ENCODE data around the gene PCK1. TPM values are rescaled to one million over a fixed set of nuclear protein-coding genes. Genes with fewer than 3 reads are reported as not detected.

PCK1 gene
- total and polyA plus RNA-seq, 2 of the 13 experiments (the other 11 are each of a cell fraction or from before 2014, with no cell fraction given): 6.5 to 12.6 TPM

DNA sequence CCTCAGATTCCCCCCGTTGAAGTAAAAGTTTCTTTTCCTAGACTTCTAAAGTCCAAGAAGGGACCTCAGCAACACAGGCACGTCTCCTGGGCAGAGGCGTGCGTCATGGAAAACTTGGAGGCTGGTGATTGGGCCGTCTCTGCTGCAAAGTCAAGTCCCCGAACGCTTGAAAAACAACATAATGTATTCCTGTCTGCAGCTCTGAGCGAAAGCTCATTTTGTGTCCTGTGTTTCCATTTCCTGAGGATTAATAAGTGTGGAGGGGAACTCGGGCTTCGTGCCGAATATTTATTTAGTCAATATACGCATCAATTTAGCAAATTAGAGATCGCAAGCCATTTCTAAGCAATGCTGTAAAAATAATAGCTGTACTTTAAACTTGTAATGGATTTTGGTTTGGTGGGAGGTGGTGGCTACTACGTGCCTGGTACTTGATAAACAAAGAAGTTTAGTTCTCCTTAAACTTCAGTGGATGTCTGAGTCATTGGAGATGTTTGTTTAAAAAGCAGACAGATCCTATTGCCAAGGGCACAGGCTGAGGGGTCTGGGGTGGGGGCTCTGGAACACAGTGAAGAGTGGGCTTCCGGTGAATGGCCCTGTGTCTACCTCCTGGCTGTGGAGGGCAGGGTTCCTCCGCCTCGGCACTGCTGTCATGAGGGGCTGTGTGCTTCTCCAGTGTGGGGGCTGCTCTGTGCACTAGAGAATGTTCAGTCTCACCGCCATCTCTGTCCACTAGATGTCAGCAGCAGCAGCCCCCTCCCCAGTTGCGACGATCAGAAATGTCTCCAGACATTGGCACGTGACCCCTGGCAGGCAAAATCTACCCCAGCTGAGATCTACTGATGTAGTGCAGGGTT is 21.8 kb downstream of the PCK1 start (continued):
- TF ChIP-seq, protein P1, sequence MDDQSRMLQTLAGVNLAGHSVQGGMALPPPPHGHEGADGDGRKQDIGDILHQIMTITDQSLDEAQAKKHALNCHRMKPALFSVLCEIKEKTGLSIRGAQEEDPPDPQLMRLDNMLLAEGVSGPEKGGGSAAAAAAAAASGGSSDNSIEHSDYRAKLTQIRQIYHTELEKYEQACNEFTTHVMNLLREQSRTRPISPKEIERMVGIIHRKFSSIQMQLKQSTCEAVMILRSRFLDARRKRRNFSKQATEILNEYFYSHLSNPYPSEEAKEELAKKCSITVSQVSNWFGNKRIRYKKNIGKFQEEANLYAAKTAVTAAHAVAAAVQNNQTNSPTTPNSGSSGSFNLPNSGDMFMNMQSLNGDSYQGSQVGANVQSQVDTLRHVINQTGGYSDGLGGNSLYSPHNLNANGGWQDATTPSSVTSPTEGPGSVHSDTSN (CRISPR knock-in tag; IDR thresholded peaks at IDR 0.05; ENCODE audit: borderline replicate concordance): no peak
- TF ChIP-seq ZEB1 (IDR thresholded peaks at IDR 0.05; ENCODE audit: insufficient replicate concordance, low read depth): peak; percentile 45
- TF ChIP-seq LCORL (IDR thresholded peaks at IDR 0.05): no peak
- peak; percentile 29; the same call in 1 of the 2 replicates for TF ChIP-seq LCORL (CRISPR knock-in tag; IDR thresholded peaks at IDR 0.05)
- TF ChIP-seq SRF (IDR thresholded peaks at IDR 0.05; ENCODE audit: low read depth, low read length): no peak
- TF ChIP-seq ZBTB20 (CRISPR knock-in tag; IDR thresholded peaks at IDR 0.05; ENCODE audit: borderline replicate concordance, low read depth): peak; percentile 50; the same call in 1 of the 2 replicates
- TF ChIP-seq ZSCAN25 (CRISPR knock-in tag; IDR thresholded peaks at IDR 0.05): peak; percentile 66; the same call in 1 of the 2 replicates
- no peak for TF ChIP-seq SETDB1 (CRISPR knock-in tag; IDR thresholded peaks at IDR 0.05; ENCODE audit: borderline replicate concordance)
- TF ChIP-seq SMAD3 (CRISPR knock-in tag; IDR thresholded peaks at IDR 0.05): no peak
- no peak for TF ChIP-seq JARID2 (CRISPR knock-in tag; IDR thresholded peaks at IDR 0.05; ENCODE audit: insufficient replicate concordance)
- TF ChIP-seq ATF7 (IDR thresholded peaks at IDR 0.05): no peak
- TF ChIP-seq ATF7 (CRISPR knock-in tag; IDR thresholded peaks at IDR 0.05): no peak
- TF ChIP-seq ZNF296 (CRISPR knock-in tag; conservative IDR thresholded peaks at IDR 0.05): no peak
- peak; percentile 83; the same call in 1 of the 2 replicates for TF ChIP-seq ZNF598 (CRISPR knock-in tag; IDR thresholded peaks at IDR 0.05; ENCODE audit: borderline replicate concordance)
- no peak for TF ChIP-seq ZNF367 (CRISPR knock-in tag; IDR thresholded peaks at IDR 0.05; ENCODE audit: borderline replicate concordance)
- 0 out of 2 replicates have a peak, but pooled peaks have one; percentile 5 for TF ChIP-seq CREM (IDR thresholded peaks at IDR 0.05)
- TF ChIP-seq CREM (CRISPR knock-in tag; IDR thresholded peaks at IDR 0.05): no peak
- TF ChIP-seq MTA3 (CRISPR knock-in tag; IDR thresholded peaks at IDR 0.05): no peak
- 0 out of 2 replicates have a peak, but pooled peaks have one; percentile 35 for TF ChIP-seq ZNF737 (CRISPR knock-in tag; IDR thresholded peaks at IDR 0.05; ENCODE audit: borderline replicate concordance)
- no peak for TF ChIP-seq ZSCAN12 (CRISPR knock-in tag; IDR thresholded peaks at IDR 0.05)
- TF ChIP-seq CENPT (CRISPR knock-in tag; IDR thresholded peaks at IDR 0.05; ENCODE audit: low read depth): no peak
- TF ChIP-seq, protein P2, sequence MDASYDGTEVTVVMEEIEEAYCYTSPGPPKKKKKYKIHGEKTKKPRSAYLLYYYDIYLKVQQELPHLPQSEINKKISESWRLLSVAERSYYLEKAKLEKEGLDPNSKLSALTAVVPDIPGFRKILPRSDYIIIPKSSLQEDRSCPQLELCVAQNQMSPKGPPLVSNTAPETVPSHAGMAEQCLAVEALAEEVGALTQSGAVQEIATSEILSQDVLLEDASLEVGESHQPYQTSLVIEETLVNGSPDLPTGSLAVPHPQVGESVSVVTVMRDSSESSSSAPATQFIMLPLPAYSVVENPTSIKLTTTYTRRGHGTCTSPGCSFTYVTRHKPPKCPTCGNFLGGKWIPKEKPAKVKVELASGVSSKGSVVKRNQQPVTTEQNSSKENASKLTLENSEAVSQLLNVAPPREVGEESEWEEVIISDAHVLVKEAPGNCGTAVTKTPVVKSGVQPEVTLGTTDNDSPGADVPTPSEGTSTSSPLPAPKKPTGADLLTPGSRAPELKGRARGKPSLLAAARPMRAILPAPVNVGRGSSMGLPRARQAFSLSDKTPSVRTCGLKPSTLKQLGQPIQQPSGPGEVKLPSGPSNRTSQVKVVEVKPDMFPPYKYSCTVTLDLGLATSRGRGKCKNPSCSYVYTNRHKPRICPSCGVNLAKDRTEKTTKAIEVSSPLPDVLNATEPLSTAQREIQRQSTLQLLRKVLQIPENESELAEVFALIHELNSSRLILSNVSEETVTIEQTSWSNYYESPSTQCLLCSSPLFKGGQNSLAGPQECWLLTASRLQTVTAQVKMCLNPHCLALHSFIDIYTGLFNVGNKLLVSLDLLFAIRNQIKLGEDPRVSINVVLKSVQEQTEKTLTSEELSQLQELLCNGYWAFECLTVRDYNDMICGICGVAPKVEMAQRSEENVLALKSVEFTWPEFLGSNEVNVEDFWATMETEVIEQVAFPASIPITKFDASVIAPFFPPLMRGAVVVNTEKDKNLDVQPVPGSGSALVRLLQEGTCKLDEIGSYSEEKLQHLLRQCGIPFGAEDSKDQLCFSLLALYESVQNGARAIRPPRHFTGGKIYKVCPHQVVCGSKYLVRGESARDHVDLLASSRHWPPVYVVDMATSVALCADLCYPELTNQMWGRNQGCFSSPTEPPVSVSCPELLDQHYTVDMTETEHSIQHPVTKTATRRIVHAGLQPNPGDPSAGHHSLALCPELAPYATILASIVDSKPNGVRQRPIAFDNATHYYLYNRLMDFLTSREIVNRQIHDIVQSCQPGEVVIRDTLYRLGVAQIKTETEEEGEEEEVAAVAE (CRISPR knock-in tag; IDR thresholded peaks at IDR 0.05; ENCODE audit: borderline replicate concordance): 0 out of 2 replicates have a peak, but pooled peaks have one; percentile 37
- TF ChIP-seq, protein P3, sequence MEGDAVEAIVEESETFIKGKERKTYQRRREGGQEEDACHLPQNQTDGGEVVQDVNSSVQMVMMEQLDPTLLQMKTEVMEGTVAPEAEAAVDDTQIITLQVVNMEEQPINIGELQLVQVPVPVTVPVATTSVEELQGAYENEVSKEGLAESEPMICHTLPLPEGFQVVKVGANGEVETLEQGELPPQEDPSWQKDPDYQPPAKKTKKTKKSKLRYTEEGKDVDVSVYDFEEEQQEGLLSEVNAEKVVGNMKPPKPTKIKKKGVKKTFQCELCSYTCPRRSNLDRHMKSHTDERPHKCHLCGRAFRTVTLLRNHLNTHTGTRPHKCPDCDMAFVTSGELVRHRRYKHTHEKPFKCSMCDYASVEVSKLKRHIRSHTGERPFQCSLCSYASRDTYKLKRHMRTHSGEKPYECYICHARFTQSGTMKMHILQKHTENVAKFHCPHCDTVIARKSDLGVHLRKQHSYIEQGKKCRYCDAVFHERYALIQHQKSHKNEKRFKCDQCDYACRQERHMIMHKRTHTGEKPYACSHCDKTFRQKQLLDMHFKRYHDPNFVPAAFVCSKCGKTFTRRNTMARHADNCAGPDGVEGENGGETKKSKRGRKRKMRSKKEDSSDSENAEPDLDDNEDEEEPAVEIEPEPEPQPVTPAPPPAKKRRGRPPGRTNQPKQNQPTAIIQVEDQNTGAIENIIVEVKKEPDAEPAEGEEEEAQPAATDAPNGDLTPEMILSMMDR (CRISPR knock-in tag; IDR thresholded peaks at IDR 0.05): peak; percentile 94
- peak; percentile 21; the same call in 1 of the 2 replicates for TF ChIP-seq ARNTL (CRISPR knock-in tag; IDR thresholded peaks at IDR 0.05)
